Stimulated activated naive CD4-positive, alpha-beta T cell (primary cell): Measurements from ENCODE around the gene PCYOX1L.
"Not testable (repeated sequence)": the region's sequence is repeated elsewhere in the genome, so short reads cannot be mapped to it uniquely, and the experiment has no call there.

Source experiments
- DNase-seq, 6 experiments: peaks; one replicate each; lab custom pipeline; 2025; lab: John Stamatoyannopoulos, UW

The PCYOX1L gene

GRCh38 chr5:149387081-149387631 is 29.3 kb downstream of the PCYOX1L start:
- no peak for DNase-seq

- DNase-seq: no peak
These were observed 30.1 kb downstream of the PCYOX1L start for GRCh38 chr5:149387982-149388381.

- no peak for DNase-seq
These were observed 30.8 kb downstream of the PCYOX1L start for GRCh38 chr5:149388498-149389190.

GRCh38 chr5:149389552-149390495 is 32.0 kb downstream of the PCYOX1L start:
- no peak for DNase-seq

- DNase-seq: not testable (repeated sequence)
These were observed 33.2 kb downstream of the PCYOX1L start for GRCh38 chr5:149391076-149391475.

GRCh38 chr5:149391524-149391923 is 33.7 kb downstream of the PCYOX1L start:
- no peak for DNase-seq

- DNase-seq: no peak
These were observed 34.9 kb downstream of the PCYOX1L start for GRCh38 chr5:149392718-149393117.

GRCh38 chr5:149394996-149395395 is 37.1 kb downstream of the PCYOX1L start:
- DNase-seq: not testable (repeated sequence)

GRCh38 chr5:149397530-149397929 is 39.7 kb downstream of the PCYOX1L start:
- DNase-seq: no peak

GRCh38 chr5:149398747-149399266 is 41.0 kb downstream of the PCYOX1L start:
- not testable (repeated sequence) for DNase-seq

GRCh38 chr5:149399775-149400174 is 41.9 kb downstream of the PCYOX1L start:
- DNase-seq: no peak

- no peak for DNase-seq
These were observed 42.5 kb downstream of the PCYOX1L start for GRCh38 chr5:149400304-149400703.

GRCh38 chr5:149401051-149401450 is 43.2 kb downstream of the PCYOX1L start:
- DNase-seq: no peak

- no peak for DNase-seq
These were observed 44.4 kb downstream of the PCYOX1L start for GRCh38 chr5:149402291-149402690.

GRCh38 chr5:149403923-149404745 is 46.3 kb downstream of the PCYOX1L start:
- no peak for DNase-seq

GRCh38 chr5:149404746-149405549 is 47.1 kb downstream of the PCYOX1L start:
- DNase-seq: no peak

GRCh38 chr5:149405550-149406202 is 47.8 kb downstream of the PCYOX1L start:
- no peak for DNase-seq

- no peak for DNase-seq
These were observed 48.5 kb downstream of the PCYOX1L start for GRCh38 chr5:149406203-149406978.

GRCh38 chr5:149406979-149407306 is 49.1 kb downstream of the PCYOX1L start:
- no peak for DNase-seq
